IMR-90 (cell line): ENCODE results near the gene UBP1. TPM values are rescaled to one million over a fixed set of nuclear protein-coding genes. Genes with fewer than 3 reads are reported as not detected.
"Not testable (repeated sequence)": the region's sequence is repeated elsewhere in the genome, so short reads cannot be mapped to it uniquely, and the experiment has no call there.

ENCODE experiments used
- ATAC-seq: fragments of 200-7000 bp; cut with Tn5 transposase; 2 replicates; pipeline ENCODE4 v1.9.1; 2020; ENCODE audit warnings: low read depth, mild to moderate bottlenecking, moderate library complexity
- BruUV-seq: library from RNA; stranded (reverse); fragments of 400-500 nt; replicated peaks from 2 replicates; lab custom pipeline; 2021; lab: Mats Ljungman, UMichigan
- CTCF ChIA-PET: fragments of 300-600 bp; formaldehyde crosslinking; extraction: SDS; loops from one replicate; lab custom pipeline; 2021; ENCODE audit warnings: antibody characterized with exemption; lab: Yijun Ruan, JAX
- POLR2A ChIA-PET: fragments of 300-600 bp; sonication (Branson Sonifier 250); formaldehyde crosslinking; loops from one replicate; lab custom pipeline; 2022; ENCODE audit warnings: antibody characterized with exemption; ENCODE audit not compliant: unreplicated experiment; lab: Charles Lee
- DNase-seq: peaks from one replicate; pipeline ENCODE4 v3.0.0; 2013
- H2AFZ ChIP-seq: replicated peaks from 2 replicates; pipeline ENCODE3; 2013; ENCODE audit warnings: low read length, mild to moderate bottlenecking; ENCODE audit not compliant: poor library complexity
- H2AK5ac ChIP-seq: 2 replicates; pipeline ENCODE4 v1.6.1; 2013; ENCODE audit warnings: low read depth, low read length, inconsistent platforms
- H2AK9ac ChIP-seq: replicated peaks from 2 replicates; pipeline ENCODE3; 2013; ENCODE audit warnings: mild to moderate bottlenecking, low read depth, low read length, moderate library complexity; ENCODE audit not compliant: poor library complexity
- H2BK120ac ChIP-seq: 2 replicates; pipeline ENCODE4 v1.6.1; 2013; ENCODE audit warnings: low read depth, low read length, inconsistent platforms
- H2BK15ac ChIP-seq: 3 replicates; pipeline ENCODE4 v1.6.1; 2013; ENCODE audit warnings: low read depth, low read length, inconsistent platforms
- H2BK20ac ChIP-seq: 2 replicates; pipeline ENCODE4 v1.6.1; 2013; ENCODE audit warnings: low read depth, mild to moderate bottlenecking, inconsistent platforms, low read length, moderate library complexity
- H2BK5ac ChIP-seq: 2 replicates; pipeline ENCODE4 v1.6.1; 2013; ENCODE audit warnings: mild to moderate bottlenecking, low read depth, low read length, inconsistent platforms; ENCODE audit not compliant: poor library complexity, severe bottlenecking
- H3K14ac ChIP-seq: replicated peaks from 2 replicates; pipeline ENCODE4 v1.6.1; 2013; ENCODE audit warnings: low read depth, low read length, inconsistent platforms
- H3K18ac ChIP-seq: 2 replicates; pipeline ENCODE4 v1.6.1; 2013; ENCODE audit warnings: low read depth, low read length, control low read depth
- H3K23ac ChIP-seq: 2 replicates; pipeline ENCODE4 v1.6.1; 2013; ENCODE audit warnings: low read depth, low read length, inconsistent platforms
- H3K27ac ChIP-seq: 2 replicates; pipeline ENCODE4 v1.5.1; 2013; ENCODE audit warnings: mild to moderate bottlenecking, control low read depth, low read length; ENCODE audit not compliant: insufficient read depth
- H3K27me3 ChIP-seq: 2 replicates; pipeline ENCODE4 v1.6.1; 2013; ENCODE audit warnings: low read length; ENCODE audit not compliant: control insufficient read depth, insufficient read depth
- H3K36me3 ChIP-seq: 2 replicates; pipeline ENCODE4 v1.6.1; 2013; ENCODE audit warnings: low read length, mixed read lengths; ENCODE audit not compliant: control insufficient read depth, insufficient read depth
- H3K4ac ChIP-seq: 2 replicates; pipeline ENCODE4 v1.6.1; 2013; ENCODE audit warnings: low read depth, low read length, inconsistent platforms
- H3K4me1 ChIP-seq: 2 replicates; pipeline ENCODE4 v1.6.1; 2013; ENCODE audit warnings: low read length, mixed read lengths; ENCODE audit not compliant: control insufficient read depth, insufficient read depth
- H3K4me2 ChIP-seq: 2 replicates; pipeline ENCODE4 v1.6.1; 2013; ENCODE audit warnings: low read depth, mild to moderate bottlenecking, control low read depth, low read length, moderate library complexity
- H3K4me3 ChIP-seq: 2 replicates; pipeline ENCODE4 v1.5.1; 2013; ENCODE audit warnings: low read depth, mild to moderate bottlenecking, control low read depth, low read length, moderate library complexity; ENCODE audit not compliant: insufficient read depth
- H3K56ac ChIP-seq: 2 replicates; pipeline ENCODE4 v1.6.1; 2013; ENCODE audit warnings: low read length, inconsistent platforms; ENCODE audit not compliant: insufficient read depth; ENCODE audit errors: extremely low read depth
- H3K79me1 ChIP-seq, 2 experiments: 2 replicates each; pipeline ENCODE4 v1.6.1; 2013; ENCODE audit warnings: low read length in 2 of 2, inconsistent platforms in 1 of 2, low read depth in 1 of 2
- H3K9ac ChIP-seq: 2 replicates; pipeline ENCODE4 v1.6.1; 2013; ENCODE audit warnings: low read depth, low read length, control low read depth
- H3K9me1 ChIP-seq: 2 replicates; pipeline ENCODE4 v1.6.1; 2013; ENCODE audit warnings: low read length, inconsistent platforms; ENCODE audit not compliant: insufficient read depth
- H3K9me3 ChIP-seq: 2 replicates; pipeline ENCODE4 v1.6.1; 2013; ENCODE audit warnings: low read length; ENCODE audit not compliant: control insufficient read depth, insufficient read depth
- H4K20me1 ChIP-seq: 2 replicates; pipeline ENCODE4 v1.6.1; 2013; ENCODE audit warnings: low read length, inconsistent platforms; ENCODE audit not compliant: insufficient read depth
- H4K5ac ChIP-seq: 2 replicates; pipeline ENCODE4 v1.6.1; 2013; ENCODE audit warnings: mild to moderate bottlenecking, low read depth, low read length, control low read depth
- H4K8ac ChIP-seq, 2 experiments: 2 replicates each; pipeline ENCODE4 v1.6.1; 2013; ENCODE audit warnings: low read depth in 2 of 2, low read length in 2 of 2, control low read depth in 1 of 2, inconsistent platforms in 1 of 2
- H4K91ac ChIP-seq: 2 replicates; pipeline ENCODE4 v1.6.1; 2013; ENCODE audit warnings: low read depth, low read length, inconsistent platforms; ENCODE audit not compliant: insufficient read depth
- CEBPB ChIP-seq: IDR thresholded peaks from 2 replicates; pipeline ENCODE4 v1.6.1; 2012; ENCODE audit warnings: low read depth, low read length, improper control_type of control experiment
- ELK1 ChIP-seq: fragments of 150-350 bp; IDR thresholded peaks from 2 replicates; pipeline ENCODE4 v1.6.1; 2016; ENCODE audit warnings: low read depth, mild to moderate bottlenecking, low read length, moderate library complexity, borderline replicate concordance
- MAFK ChIP-seq: IDR thresholded peaks from 2 replicates; pipeline ENCODE4 v1.6.1; 2012; ENCODE audit warnings: low read depth, low read length, improper control_type of control experiment
- MAZ ChIP-seq: IDR thresholded peaks from 2 replicates; pipeline ENCODE4 v1.6.1; 2012; ENCODE audit warnings: low read depth, mild to moderate bottlenecking, low read length, improper control_type of control experiment, moderate library complexity, borderline replicate concordance
- MXI1 ChIP-seq: IDR thresholded peaks from 2 replicates; pipeline ENCODE4 v1.6.1; 2012; ENCODE audit warnings: low read depth, mild to moderate bottlenecking, low read length, moderate library complexity, borderline replicate concordance
- NFE2L2 ChIP-seq: fragments of 150-350 bp; IDR thresholded peaks from 2 replicates; pipeline ENCODE4 v1.6.1; 2016; ENCODE audit warnings: low read depth, mild to moderate bottlenecking, low read length
- POLR2A ChIP-seq: IDR thresholded peaks from 2 replicates; pipeline ENCODE4 v1.6.1; 2012; ENCODE audit warnings: mild to moderate bottlenecking, low read depth, low read length
- WGBS, 2 experiments: methylation state at CpG; one replicate each; pipeline versions ENCODE4 v1.1.5 to v1.1.7; 2013; ENCODE audit warnings: missing lambda C conversion rate in 2 of 2; ENCODE audit not compliant: insufficient read length in 1 of 2; ENCODE audit errors: extremely low coverage in 2 of 2; 5-methylcytosine and 5-hydroxymethylcytosine counted together
- dilution Hi-C: fragments of 300-500 bp; cut with HindIII; formaldehyde crosslinking; loops from one replicate; pipeline ENCODE4 v1.14.3; 2018; ENCODE audit warnings: low sequenced_read_pairs; ENCODE audit not compliant: unreplicated experiment
- in situ Hi-C: fragments of 300-500 bp; cut with MboI; formaldehyde crosslinking; loops from 3 replicates; pipeline ENCODE4 v1.14.3; 2019; ENCODE audit warnings: low sequenced_read_pairs, inconsistent platforms, mixed read lengths
- intact Hi-C: fragments of 100-400 bp; cut with micrococcal nuclease; formaldehyde crosslinking; loops from 2 replicates; pipeline ENCODE4 v1.10.0; 2022
- polyA plus RNA-seq, 3 experiments: library from polyadenylated mRNA; depleted of rRNA; stranded (reverse); fragments of >200 nt; gene quantifications; 2 replicates each; pipeline ENCODE4 v1.2.3, GENCODE V29; 2012; ENCODE audit warnings: low replicate concordance in 1 of 3
- total RNA-seq: library from RNA; depleted of rRNA; stranded (reverse); fragments of >200 nt; gene quantifications from 2 replicates; pipeline ENCODE4 v1.2.3, GENCODE V29; 2012

Gene UBP1
- total and polyA plus RNA-seq, 2 of the 4 experiments (the other 2 are of a cell fraction): 56.3 to 73.8 TPM

- no peak overlapping the region for H3K23ac ChIP-seq
- peaks cover 24% of the 10 kb centered on the region for H3K36me3 ChIP-seq
- H2BK5ac ChIP-seq: no peak overlapping the region
- H2AK9ac ChIP-seq: no peak overlapping the region
- ChIA-PET POLR2A (no interaction called here), CTCF (no interaction called here)
- H3K56ac ChIP-seq: no peak overlapping the region
- no peak overlapping the region for H2BK120ac ChIP-seq
- no peak overlapping the region for H4K5ac ChIP-seq
- H3K4me2 ChIP-seq: no peak overlapping the region
- no peak overlapping the region for H3K18ac ChIP-seq
- 0 out of 2 replicates have a peak, but pooled peaks cover 5% of the 10 kb centered on the region for H3K9me1 ChIP-seq
- H3K4me3 ChIP-seq: no peak overlapping the region
- no peak overlapping the region for H3K27ac ChIP-seq
- H3K9me3 ChIP-seq: no peaks in the 10 kb centered on the region
- dilution Hi-C loops: no loop called here
- WGBS, 2 experiments: no CpG with 5 or more reads among the region's 3 CpGs
- no peak overlapping the region for H4K91ac ChIP-seq
- peak; percentile 47 for DNase-seq
- no TSS peak for BruUV-seq
- H4K20me1 ChIP-seq: peaks cover 5% of the 10 kb centered on the region
- TF ChIP-seq MAZ (no peak), POLR2A (no peak), MAFK (no peak), CEBPB (peak; percentile 80), NFE2L2 (no peak), ELK1 (no peak), MXI1 (no peak)
- H2BK15ac ChIP-seq: no peak overlapping the region
- H3K79me1 ChIP-seq: peaks cover 27 to 60% of the 10 kb centered on the region in 2 experiments
- H4K8ac ChIP-seq: no peak overlapping the region
- no peaks in the 10 kb centered on the region for H3K27me3 ChIP-seq
- H2AK5ac ChIP-seq: no peak overlapping the region
- no peak overlapping the region for H3K9ac ChIP-seq
- H3K14ac ChIP-seq: no peak overlapping the region
- no peak overlapping the region for H2BK20ac ChIP-seq
- no peak for ATAC-seq
- intact Hi-C loops: no loop called here
- no peak overlapping the region for H3K4ac ChIP-seq
- no peak overlapping the region for H2AFZ ChIP-seq
- no peaks in the 10 kb centered on the region for H3K4me1 ChIP-seq
- in situ Hi-C loops: no loop called here
These were observed 23.0 kb downstream of the UBP1 start for GRCh38 chr3:33417066-33417673.

- ATAC-seq, H3K23ac ChIP-seq, CTCF ChIA-PET, H3K4me1 ChIP-seq, H2BK15ac ChIP-seq, H3K18ac ChIP-seq, DNase-seq, H4K91ac ChIP-seq, POLR2A ChIA-PET, H2BK120ac ChIP-seq, H2AK5ac ChIP-seq, H3K27me3 ChIP-seq, BruUV-seq, H3K4ac ChIP-seq, H3K4me2 ChIP-seq, H4K8ac ChIP-seq, in situ Hi-C loops, H2BK5ac ChIP-seq, H3K9ac ChIP-seq, H3K56ac ChIP-seq, H2BK20ac ChIP-seq, H3K9me3 ChIP-seq, H3K14ac ChIP-seq, H4K5ac ChIP-seq, H2AFZ ChIP-seq, dilution Hi-C loops, H3K4me3 ChIP-seq, H3K27ac ChIP-seq, H4K20me1 ChIP-seq, H2AK9ac ChIP-seq, H3K9me1 ChIP-seq: not testable (repeated sequence)
- intact Hi-C loops: loop anchor here (1.0 kb wide), 1 partner anchor 9 kb away; no protein-coding TSS in a partner anchor
- peaks cover 29% of the 10 kb centered on the region for H3K36me3 ChIP-seq
- H3K79me1 ChIP-seq: peaks cover 25 to 47% of the 10 kb centered on the region in 2 experiments
- no CpG with 5 or more reads among the region's 3 CpGs for WGBS, 2 experiments
These were observed 29.4 kb downstream of the UBP1 start for GRCh38 chr3:33410816-33411215.
